ENCODE results near the gene FNDC3A. TPM values are rescaled to one million over a fixed set of nuclear protein-coding genes. Genes with fewer than 3 reads are reported as not detected.
A peak's percentile ranks its signal among the peaks of the same experiment; 100 is the strongest.

The FNDC3A gene
- total RNA-seq, 3 donors from 2014 or later (not counting 1 experiment from before 2014, with no cell fraction given): 38.3 to 46.0 (median 41.5) TPM

DNA sequence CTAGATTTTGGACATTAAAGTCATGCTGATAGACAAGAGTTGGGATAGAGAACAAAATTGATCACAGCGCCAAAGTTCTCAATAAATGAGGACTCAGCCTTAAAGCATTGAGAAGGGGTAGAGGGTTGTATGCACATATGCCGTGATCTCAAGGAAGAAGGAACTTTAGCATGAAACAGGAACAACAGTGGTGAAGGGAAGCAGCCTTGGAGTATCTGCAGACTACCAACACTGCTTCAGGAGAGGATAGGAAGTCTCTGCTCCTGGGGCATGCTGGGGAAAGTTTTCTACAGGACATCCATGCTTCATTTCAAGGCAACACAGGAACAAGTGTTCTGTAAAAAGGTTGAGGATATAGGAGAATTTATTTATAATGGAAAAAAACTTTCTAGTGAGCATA is 132.5 kb downstream of the FNDC3A start:
- H3K4me1 ChIP-seq (ENCODE audit: control insufficient read depth, insufficient read depth, low read length): peaks cover 8% of the 10 kb centered on the region
- Mint-ChIP-seq H3K4me3 (no peak overlapping the region), H3K27ac (no peak overlapping the region), H3K9me3 (no peaks in the 10 kb centered on the region), H3K27me3 (ENCODE audit: low read depth in 2 of 2) (no peaks in the 10 kb centered on the region), H3K36me3 (no peaks in the 10 kb centered on the region), H3K4me1 (peaks cover 5 to 9% of the 10 kb centered on the region in 2 donors)
- ATAC-seq (no peak), DNase-seq (no peak)
- no peak overlapping the region for H3K27ac ChIP-seq (ENCODE audit: low read length)
- TF ChIP-seq CTCF (IDR thresholded peaks at IDR 0.05): no peak
- no peaks in the 10 kb centered on the region for H3K36me3 ChIP-seq (ENCODE audit: control insufficient read depth, insufficient read depth, low read length)
- no peak overlapping the region for H3K4me3 ChIP-seq (ENCODE audit: low read length)
- H3K27me3 ChIP-seq (ENCODE audit: control insufficient read depth, insufficient read depth, low read length): no peaks in the 10 kb centered on the region
- no peaks in the 10 kb centered on the region for H3K9me3 ChIP-seq (ENCODE audit: control insufficient read depth, insufficient read depth, low read length)
- 82% methylated on average over 2 of the region's 2 CpGs for WGBS (ENCODE audit: insufficient coverage)
- intact Hi-C loops (cut with micrococcal nuclease): no loop called here

DNA sequence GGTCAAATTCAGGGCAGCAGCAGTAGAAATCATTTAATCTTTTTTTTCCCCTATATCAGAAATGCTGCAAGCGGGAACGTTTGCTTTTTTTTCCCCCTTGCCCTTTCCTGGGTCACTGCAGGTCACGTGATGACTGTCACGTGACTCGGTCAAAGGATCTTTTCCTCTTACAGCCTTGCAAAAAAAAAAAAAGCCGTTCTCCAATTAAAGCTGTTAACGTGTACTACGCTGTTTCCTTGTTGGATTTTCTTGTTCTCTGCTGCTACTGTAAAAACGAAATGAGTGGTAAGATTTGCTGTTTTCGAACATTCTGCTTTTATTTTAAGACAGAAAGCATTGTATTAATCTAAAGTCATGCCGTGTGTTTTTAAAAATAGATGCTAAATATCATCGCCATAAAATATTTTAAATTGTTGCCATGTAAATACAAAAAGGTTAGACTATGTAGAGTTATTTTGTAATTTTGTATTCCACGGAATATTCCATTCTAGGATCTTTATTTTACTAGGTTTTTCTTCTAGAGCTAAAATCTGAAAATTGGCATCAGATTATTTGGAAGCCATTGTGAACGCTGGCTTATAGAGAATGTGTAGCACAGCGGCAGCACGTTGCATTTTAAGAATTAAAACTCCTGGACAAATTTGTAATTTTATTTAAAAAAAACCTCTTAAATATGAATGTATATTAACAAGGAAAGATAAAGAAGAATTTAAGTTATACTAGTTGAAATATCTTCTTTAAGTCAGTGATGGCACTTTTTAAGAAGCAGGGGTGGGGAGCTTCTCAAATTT is 134.6 kb downstream of the FNDC3A start:
- peak; percentile 81 to 90 (median 87) for ATAC-seq
- Histone ChIP-seq H3K27ac (ENCODE audit: low read length) (no peak overlapping the region), H3K27me3 (ENCODE audit: control insufficient read depth, insufficient read depth, low read length) (no peaks in the 10 kb centered on the region), H3K9me3 (ENCODE audit: control insufficient read depth, insufficient read depth, low read length) (no peaks in the 10 kb centered on the region), H3K4me3 (ENCODE audit: low read length) (peak overlapping the region; percentile 69), H3K4me1 (ENCODE audit: control insufficient read depth, insufficient read depth, low read length) (peaks cover 10% of the 10 kb centered on the region), H3K36me3 (ENCODE audit: control insufficient read depth, insufficient read depth, low read length) (peaks cover 6% of the 10 kb centered on the region)
- Mint-ChIP-seq H3K4me1 (peaks cover 16 to 23% of the 10 kb centered on the region in 2 donors), H3K4me3 (peak overlapping the region; percentile 94), H3K36me3 (peaks cover under 1% of the 10 kb centered on the region), H3K27ac (peak overlapping the region; percentile 82 to 83), H3K27me3 (ENCODE audit: low read depth in 2 of 2) (no peaks in the 10 kb centered on the region), H3K9me3 (no peaks in the 10 kb centered on the region)
- intact Hi-C loops (cut with micrococcal nuclease): loop anchor here (5.0 kb wide), 1 partner anchor 133 kb away; the partner anchor contains the start of gene FNDC3A
- no peak for TF ChIP-seq CTCF (IDR thresholded peaks at IDR 0.05)
- WGBS (ENCODE audit: insufficient coverage): 0% methylated on average over 12 of the region's 16 CpGs
- DNase-seq: peak; percentile 67 to 93

GRCh38 chr13:49110913-49111170 is 135.1 kb downstream of the FNDC3A start:
- Histone ChIP-seq H3K4me3 (ENCODE audit: low read length) (peak overlapping the region; percentile 69), H3K27me3 (ENCODE audit: control insufficient read depth, insufficient read depth, low read length) (no peaks in the 10 kb centered on the region), H3K36me3 (ENCODE audit: control insufficient read depth, insufficient read depth, low read length) (peaks cover 10% of the 10 kb centered on the region), H3K27ac (ENCODE audit: low read length) (no peak overlapping the region), H3K4me1 (ENCODE audit: control insufficient read depth, insufficient read depth, low read length) (peaks cover 10% of the 10 kb centered on the region), H3K9me3 (ENCODE audit: control insufficient read depth, insufficient read depth, low read length) (no peaks in the 10 kb centered on the region)
- Mint-ChIP-seq H3K4me1 (peaks cover 16 to 24% of the 10 kb centered on the region in 2 donors), H3K27ac (peak overlapping the region; percentile 82 to 83), H3K9me3 (no peaks in the 10 kb centered on the region), H3K4me3 (peak overlapping the region; percentile 82), H3K36me3 (peaks cover 5% of the 10 kb centered on the region), H3K27me3 (ENCODE audit: low read depth in 2 of 2) (no peaks in the 10 kb centered on the region)
- DNase-seq (peak in 1 of 2 donors; percentile 17), ATAC-seq (no peak)
- no peak for TF ChIP-seq CTCF (IDR thresholded peaks at IDR 0.05)
- intact Hi-C loops (cut with micrococcal nuclease): loop anchor here (5.0 kb wide), 1 partner anchor 134 kb away; the partner anchor contains the start of gene FNDC3A

Data from natural killer cell (primary cell).